K562 (cell line): ENCODE measurements around the gene SNX14. TPM values are rescaled to one million over a fixed set of nuclear protein-coding genes. Genes with fewer than 3 reads are reported as not detected.
A peak's percentile ranks its signal among the peaks of the same experiment; 100 is the strongest.

Experiments
- ATAC-seq: fragments of 200-7000 bp; cut with Tn5 transposase; 3 replicates; pipeline ENCODE4 v1.9.1; 2020; ENCODE audit warnings: moderate library complexity
- BruUV-seq: library from RNA; stranded (reverse); fragments of 400-500 nt; replicated peaks from 2 replicates; lab custom pipeline; 2021; lab: Mats Ljungman, UMichigan
- CTCF ChIA-PET: fragments of 300-600 bp; formaldehyde crosslinking; extraction: SDS; loops from one replicate; lab custom pipeline; 2021; ENCODE audit warnings: low intra/inter-chr PET ratio; lab: Yijun Ruan, JAX
- POLR2A ChIA-PET: fragments of 300-600, 350-650 bp; sonication (Branson Sonifier 250); formaldehyde crosslinking; extraction: SDS; loops from one replicate; lab custom pipeline; 2021; ENCODE audit warnings: antibody characterized with exemption, inconsistent platforms; lab: Yijun Ruan, JAX
- DNase-seq, 4 experiments: peaks; one replicate each; pipeline versions ENCODE4 v3.0.0 to v3.0.0-alpha.2; 2011 to 2018; ENCODE audit warnings: low spot score in 3 of 4, mixed read lengths in 3 of 4; ENCODE audit errors: extremely low read depth in 1 of 4
- FAIRE-seq: peaks from 2 replicates; lab custom pipeline; 2011; peaks lifted over from hg19 to GRCh38; lab: Jason Lieb, UNC
- H2AFZ ChIP-seq: 2 replicates; pipeline ENCODE4 v1.6.0; 2011; ENCODE audit warnings: low read depth, low read length, control low read depth, inconsistent platforms
- H3K27ac ChIP-seq: fragments of 200-600 bp; 3 replicates; pipeline ENCODE4 v1.8.0; 2011; ENCODE audit warnings: low read depth, mild to moderate bottlenecking, control low read depth, inconsistent platforms, low read length, moderate library complexity, mixed read lengths; ENCODE audit errors: extremely low read depth
- H3K27me3 ChIP-seq, 2 experiments: fragments of 300-600 bp in 1 of 2; 2 replicates in 1 of 2; 3 replicates in 1 of 2; pipeline versions ENCODE4 v1.6.0 to v1.8.0; 2011; ENCODE audit warnings: inconsistent platforms in 2 of 2, low read length in 2 of 2, mild to moderate bottlenecking in 1 of 2, mixed read lengths in 1 of 2, moderate library complexity in 1 of 2; ENCODE audit not compliant: control insufficient read depth in 2 of 2, insufficient read depth in 2 of 2
- H3K36me3 ChIP-seq: fragments of 300-600 bp; 3 replicates; pipeline ENCODE4 v1.8.0; 2011; ENCODE audit warnings: mild to moderate bottlenecking, low read length, inconsistent platforms; ENCODE audit not compliant: control insufficient read depth, insufficient read depth
- H3K4me1 ChIP-seq, 2 experiments: fragments of 200-600 bp in 1 of 2; replicated peaks in 1 of 2; 2 replicates in 1 of 2; 3 replicates in 1 of 2; pipeline versions ENCODE4 v1.5.1 to v1.8.0; 2011; ENCODE audit warnings: inconsistent platforms in 2 of 2, low read length in 2 of 2, mild to moderate bottlenecking in 1 of 2, mixed read lengths in 1 of 2, moderate library complexity in 1 of 2; ENCODE audit not compliant: control insufficient read depth in 2 of 2, insufficient read depth in 2 of 2
- H3K4me2 ChIP-seq: 2 replicates; pipeline ENCODE4 v1.6.1; 2011; ENCODE audit warnings: low read length, control low read depth, inconsistent platforms, mixed read lengths; ENCODE audit not compliant: insufficient read depth
- H3K4me3 ChIP-seq: fragments of 200-600 bp; sonication (generic), shearing (Covaris generic); 2 replicates; pipeline ENCODE4 v1.5.1; 2016; ENCODE audit warnings: control low read depth, inconsistent platforms
- H3K79me2 ChIP-seq: fragments of 200-600 bp; 3 replicates; pipeline ENCODE4 v1.8.0; 2011; ENCODE audit warnings: low read length, inconsistent platforms; ENCODE audit not compliant: control insufficient read depth, insufficient read depth
- H3K9ac ChIP-seq, 2 experiments: 2 replicates each; pipeline versions ENCODE4 v1.6.0 to v1.6.1; 2011; ENCODE audit warnings: low read depth in 2 of 2, low read length in 2 of 2, control low read depth in 1 of 2, inconsistent platforms in 1 of 2, mild to moderate bottlenecking in 1 of 2, mixed read lengths in 1 of 2; ENCODE audit not compliant: insufficient read depth in 1 of 2
- H3K9me1 ChIP-seq: one replicate; pipeline ENCODE4 v1.6.0; 2011; ENCODE audit warnings: inconsistent platforms, mild to moderate bottlenecking, low read length, moderate library complexity; ENCODE audit not compliant: control insufficient read depth, insufficient read depth
- H3K9me3 ChIP-seq: replicated peaks from 2 replicates; pipeline ENCODE4 v1.5.1; 2011; ENCODE audit warnings: low read depth, low read length, inconsistent platforms; ENCODE audit not compliant: control insufficient read depth, insufficient read depth
- H4K20me1 ChIP-seq: replicated peaks from 2 replicates; pipeline ENCODE4 v1.6.1; 2011; ENCODE audit warnings: low read length, inconsistent platforms, mixed read lengths; ENCODE audit not compliant: control insufficient read depth, insufficient read depth
- BHLHE40 ChIP-seq: IDR thresholded peaks from 2 replicates; pipeline ENCODE4 v1.6.1; 2011; ENCODE audit warnings: low read length, improper control_type of control experiment
- CTCF ChIP-seq, 3 experiments: IDR thresholded peaks in 2 of 3; conservative IDR thresholded peaks in 1 of 3; 2 replicates each; pipeline ENCODE4 v1.5.1; 2011 to 2012; ENCODE audit warnings: low read length in 3 of 3, mild to moderate bottlenecking in 3 of 3, control low read depth in 2 of 3, improper control_type of control experiment in 1 of 3, inconsistent platforms in 1 of 3, low read depth in 1 of 3, mixed read lengths in 1 of 3, moderate library complexity in 1 of 3; ENCODE audit not compliant: insufficient read depth in 2 of 3
- ELF1 ChIP-seq: fragments of 200-800 bp; sonication (Bioruptor generic); IDR thresholded peaks from 2 replicates; pipeline ENCODE4 v1.6.1; 2016; ENCODE audit warnings: missing genetic modification characterization, missing compliant biosample characterization
- EWSR1 ChIP-seq: fragments of 450-650 bp; IDR thresholded peaks from 2 replicates; pipeline ENCODE4 v1.6.1; 2018; ENCODE audit warnings: borderline replicate concordance, mild to moderate bottlenecking, low read depth, moderate library complexity; ENCODE audit not compliant: partially characterized antibody
- FOXJ3 ChIP-seq: sonication (generic); formaldehyde crosslinking; IDR thresholded peaks from 2 replicates; pipeline ENCODE4 v1.4.0; 2020; ENCODE audit warnings: mild to moderate bottlenecking, missing genetic modification reagents
- FOXM1 ChIP-seq, 2 experiments: fragments of 450-650 bp in 1 of 2; sonication (generic) in 1 of 2; formaldehyde crosslinking in 1 of 2; IDR thresholded peaks; 2 replicates each; pipeline versions ENCODE4 v1.6.1 to v1.9.0; 2017 to 2022; ENCODE audit warnings: low read depth in 2 of 2, mild to moderate bottlenecking in 2 of 2, missing genetic modification reagents in 1 of 2, moderate library complexity in 1 of 2
- KLF16 ChIP-seq: IDR thresholded peaks from 2 replicates; pipeline ENCODE4 v1.6.1; 2016; ENCODE audit warnings: antibody characterized with exemption
- MEF2D ChIP-seq: conservative IDR thresholded peaks from 2 replicates; pipeline ENCODE4 v1.6.1; 2016; ENCODE audit warnings: low read depth, missing genetic modification characterization, missing compliant biosample characterization
- SETDB1 ChIP-seq: IDR thresholded peaks from one replicate; pipeline ENCODE4 v1.6.1; 2012; ENCODE audit warnings: low read length, control low read depth, inconsistent platforms
- SMC3 ChIP-seq: conservative IDR thresholded peaks from 2 replicates; pipeline ENCODE4 v1.6.1; 2011; ENCODE audit warnings: low read depth, low read length, improper control_type of control experiment; ENCODE audit not compliant: insufficient read depth
- SP1 ChIP-seq: sonication (generic); formaldehyde crosslinking; IDR thresholded peaks from 2 replicates; pipeline ENCODE4 v1.8.1; 2022; ENCODE audit warnings: mild to moderate bottlenecking, missing genetic modification reagents
- SPI1 ChIP-seq: IDR thresholded peaks from 2 replicates; pipeline ENCODE4 v1.6.1; 2011; ENCODE audit warnings: low read depth, low read length, control low read depth, borderline replicate concordance
- TCF7L2 ChIP-seq: fragments of 150-350 bp; IDR thresholded peaks from 2 replicates; pipeline ENCODE4 v1.6.1; 2016; ENCODE audit warnings: low read depth, mild to moderate bottlenecking, low read length, moderate library complexity
- ZBTB49 ChIP-seq: sonication (generic); formaldehyde crosslinking; IDR thresholded peaks from 2 replicates; pipeline ENCODE4 v1.8.0; 2022; ENCODE audit warnings: missing genetic modification reagents, mild to moderate bottlenecking, borderline replicate concordance
- WGBS: fragments of 100-300 bp; shearing (Covaris generic); methylation state at CpG from one replicate; pipeline ENCODE4 v1.1.6; 2016; ENCODE audit warnings: low coverage, mixed read lengths; ENCODE audit not compliant: insufficient coverage; ENCODE audit errors: missing lambda C conversion rate; 5-methylcytosine and 5-hydroxymethylcytosine counted together
- in situ Hi-C: fragments of 300-500 bp; cut with MboI; formaldehyde crosslinking; loops from 4 replicates; pipeline ENCODE4 v1.15.0; 2018; ENCODE audit warnings: inconsistent platforms, mixed read lengths
- intact Hi-C: fragments of 100-400 bp; cut with micrococcal nuclease; formaldehyde crosslinking; loops from 2 replicates; pipeline ENCODE4 v1.14.2; 2022
- polyA plus RNA-seq, 8 experiments: library from polyadenylated mRNA; depleted of rRNA in 4 of 8; stranded (reverse) in 5 of 8; unstranded in 3 of 8; fragments of >200 nt; fragmentation: Nextera tagmentation in 2 of 8; fragmentation: Illumina TruSeq in 1 of 8; extraction: Ambion mirVana in 2 of 8; extraction: Trizol in 1 of 8; gene quantifications; 2 replicates each; pipeline versions ENCODE4 v1.2.1 to v1.2.3, GENCODE V29; 2011 to 2014; ENCODE audit warnings: inconsistent platforms in 1 of 8, missing spikeins in 1 of 8
- total RNA-seq, 7 experiments: library from RNA; depleted of rRNA in 6 of 7; stranded (reverse); fragments of >200 nt in 6 of 7; fragmentation: Illumina TruSeq in 2 of 7; extraction: Trizol in 2 of 7; gene quantifications; 2 replicates each; pipeline versions ENCODE4 v1.2.1 to v1.2.3, GENCODE V29; 2011 to 2021; ENCODE audit warnings: low replicate concordance in 1 of 7

SNX14 gene
- total and polyA plus RNA-seq, 9 of the 15 experiments (the other 6 are each of a cell fraction or from before 2014, with no cell fraction given) = 46.5 to 140 (median 71.2) TPM

GRCh38 chr6:85482905-85483700 is 110.6 kb downstream of the SNX14 start:
- H2AFZ ChIP-seq = no peak overlapping the region
- no peak overlapping the region for H3K4me2 ChIP-seq
- no TSS peak for BruUV-seq
- H3K36me3 ChIP-seq = no peaks in the 10 kb centered on the region
- in situ Hi-C loops = loop anchor here (10.0 kb wide), 1 partner anchor 128 kb away; no protein-coding TSS in a partner anchor
- WGBS = 9% methylated on average over 10 of the region's 10 CpGs
- FAIRE-seq (peak; percentile 95), ATAC-seq (peak; percentile 96), DNase-seq (peak; percentile 76 to 80 (median 78))
- no peak overlapping the region for H3K27ac ChIP-seq
- peaks cover 0 to 5% of the 10 kb centered on the region in 2 experiments; a peak in 2 of 5 replicates for H3K4me1 ChIP-seq
- H3K4me3 ChIP-seq = no peak overlapping the region
- no peak overlapping the region for H3K9ac ChIP-seq
- no peaks in the 10 kb centered on the region for H3K9me1 ChIP-seq
- ChIA-PET CTCF (interaction anchor here (0.6 kb wide), 1 partner anchor 31 kb away, joined by 3 read pairs; no protein-coding TSS in a partner anchor), POLR2A (interaction anchor here (0.9 to 1.5 kb wide), 7 partner anchors 9 to 195 kb away, joined by 3 to 8 read pairs (median 4); no protein-coding TSS in a partner anchor)
- peaks cover 0 to 3% of the 10 kb centered on the region in 2 experiments; a peak in 2 of 5 replicates for H3K27me3 ChIP-seq
- intact Hi-C loops = loop anchor here (1.0 kb wide), 1 partner anchor 128 kb away; no protein-coding TSS in a partner anchor
- H3K9me3 ChIP-seq = no peaks in the 10 kb centered on the region
- H4K20me1 ChIP-seq = no peaks in the 10 kb centered on the region
- no peaks in the 10 kb centered on the region for H3K79me2 ChIP-seq
- TF ChIP-seq SPI1 (peak; percentile 29; the same call in 1 of the 2 replicates), SETDB1 (no peak), FOXM1 (IDR thresholded peaks at IDR 0.05; ENCODE audit: low read depth) (no peak), FOXM1 (CRISPR knock-in tag; IDR thresholded peaks at IDR 0.05; ENCODE audit: low read depth) (no peak), SP1 (CRISPR knock-in tag) (peak; percentile 70), ELF1 (0 out of 2 replicates have a peak, but pooled peaks have one; percentile 11), BHLHE40 (no peak), MEF2D (no peak), EWSR1 (no peak), CTCF (IDR thresholded peaks at IDR 0.05 in 2 of 3, conservative IDR thresholded peaks at IDR 0.05 in 1 of 3; ENCODE audit: insufficient read depth in 2 of 3, low read depth in 1 of 3, low read length in 3 of 3) (peak; percentile 84 to 98 (median 91)), TCF7L2 (no peak), SMC3 (peak; percentile 85), ZBTB49 (CRISPR knock-in tag) (no peak), KLF16 (peak; percentile 57; the same call in 1 of the 2 replicates), FOXJ3 (no peak)
